ENCODE results near the gene HTATSF1. TPM values are rescaled to one million over a fixed set of nuclear protein-coding genes. Genes with fewer than 3 reads are reported as not detected.

The HTATSF1 gene
- total RNA-seq, 1 donor from 2014 or later: 52.1 TPM

- no peaks in the 10 kb centered on the region for H3K9me3 Mint-ChIP-seq (ENCODE audit: unreplicated experiment)
- no peak for DNase-seq
Observed at GRCh38 chrX:136467303-136467702, 30.1 kb upstream of the HTATSF1 start.

GRCh38 chrX:136468391-136469103, 28.8 kb upstream of the HTATSF1 start:
- Mint-ChIP-seq H3K9me3 (ENCODE audit: unreplicated experiment) (no peaks in the 10 kb centered on the region), H3K4me3 (ENCODE audit: unreplicated experiment) (no peak overlapping the region), H3K27me3 (ENCODE audit: unreplicated experiment) (no peaks in the 10 kb centered on the region), H3K27ac (ENCODE audit: unreplicated experiment) (no peak overlapping the region), H3K4me1 (ENCODE audit: low read depth, unreplicated experiment) (no peaks in the 10 kb centered on the region), H3K36me3 (ENCODE audit: unreplicated experiment) (no peaks in the 10 kb centered on the region)
- TF ChIP-seq CTCF (IDR thresholded peaks at IDR 0.05; ENCODE audit: partially characterized antibody, unreplicated experiment): no peak
- DNase-seq: no peak

More at GRCh38 chrX:136467303-136467702, 30.1 kb upstream of the HTATSF1 start:
- H3K4me1 Mint-ChIP-seq (ENCODE audit: low read depth, unreplicated experiment): no peaks in the 10 kb centered on the region
- H3K27ac Mint-ChIP-seq (ENCODE audit: unreplicated experiment): no peak overlapping the region
- no peaks in the 10 kb centered on the region for H3K27me3 Mint-ChIP-seq (ENCODE audit: unreplicated experiment)
- no peak for TF ChIP-seq CTCF (IDR thresholded peaks at IDR 0.05; ENCODE audit: partially characterized antibody, unreplicated experiment)
- H3K36me3 Mint-ChIP-seq (ENCODE audit: unreplicated experiment): no peaks in the 10 kb centered on the region
- no peak overlapping the region for H3K4me3 Mint-ChIP-seq (ENCODE audit: unreplicated experiment)

GRCh38 chrX:136473663-136474062, 23.7 kb upstream of the HTATSF1 start:
- TF ChIP-seq CTCF (IDR thresholded peaks at IDR 0.05; ENCODE audit: partially characterized antibody, unreplicated experiment): no peak
- Mint-ChIP-seq H3K4me1 (ENCODE audit: low read depth, unreplicated experiment) (no peaks in the 10 kb centered on the region), H3K36me3 (ENCODE audit: unreplicated experiment) (no peaks in the 10 kb centered on the region), H3K27me3 (ENCODE audit: unreplicated experiment) (no peaks in the 10 kb centered on the region), H3K27ac (ENCODE audit: unreplicated experiment) (no peak overlapping the region), H3K9me3 (ENCODE audit: unreplicated experiment) (no peaks in the 10 kb centered on the region), H3K4me3 (ENCODE audit: unreplicated experiment) (no peak overlapping the region)
- no peak for DNase-seq

- no peaks in the 10 kb centered on the region for H3K9me3 Mint-ChIP-seq (ENCODE audit: unreplicated experiment)
- no peak for TF ChIP-seq CTCF (IDR thresholded peaks at IDR 0.05; ENCODE audit: partially characterized antibody, unreplicated experiment)
- DNase-seq: no peak
- no peaks in the 10 kb centered on the region for H3K36me3 Mint-ChIP-seq (ENCODE audit: unreplicated experiment)
- no peak overlapping the region for H3K27ac Mint-ChIP-seq (ENCODE audit: unreplicated experiment)
- no peak overlapping the region for H3K4me3 Mint-ChIP-seq (ENCODE audit: unreplicated experiment)
- H3K27me3 Mint-ChIP-seq (ENCODE audit: unreplicated experiment): no peaks in the 10 kb centered on the region
- no peaks in the 10 kb centered on the region for H3K4me1 Mint-ChIP-seq (ENCODE audit: low read depth, unreplicated experiment)
Observed at GRCh38 chrX:136475236-136475635, 22.2 kb upstream of the HTATSF1 start.

- Mint-ChIP-seq H3K27ac (ENCODE audit: unreplicated experiment) (no peak overlapping the region), H3K9me3 (ENCODE audit: unreplicated experiment) (no peaks in the 10 kb centered on the region), H3K4me3 (ENCODE audit: unreplicated experiment) (no peak overlapping the region), H3K36me3 (ENCODE audit: unreplicated experiment) (no peaks in the 10 kb centered on the region), H3K4me1 (ENCODE audit: low read depth, unreplicated experiment) (no peaks in the 10 kb centered on the region), H3K27me3 (ENCODE audit: unreplicated experiment) (no peaks in the 10 kb centered on the region)
- no peak for DNase-seq
- TF ChIP-seq CTCF (IDR thresholded peaks at IDR 0.05; ENCODE audit: partially characterized antibody, unreplicated experiment): no peak
Observed at GRCh38 chrX:136476501-136476900, 20.9 kb upstream of the HTATSF1 start.
